HEK293T (cell line): Measurements from ENCODE around the gene SPATA13.

ENCODE experiments used
- CTCF ChIA-PET: fragments of 350-600 bp; formaldehyde crosslinking; extraction: SDS; loops from one replicate; lab custom pipeline; 2021; ENCODE audit warnings: antibody characterized with exemption, inconsistent platforms; lab: Yijun Ruan, JAX
- POLR2A ChIA-PET: fragments of 350-600 bp; formaldehyde crosslinking; extraction: SDS; loops from one replicate; lab custom pipeline; 2020; ENCODE audit warnings: antibody characterized with exemption, inconsistent platforms; lab: Yijun Ruan, JAX
- DNase-seq: peaks from one replicate; pipeline ENCODE4 v3.0.0; 2012; ENCODE audit warnings: mixed read lengths; ENCODE audit errors: extremely low spot score
- ARNT ChIP-seq: fragments of 450-650 bp; IDR thresholded peaks from 2 replicates; pipeline ENCODE4 v1.6.1; 2017; ENCODE audit warnings: mild to moderate bottlenecking
- BHLHE40 ChIP-seq: fragments of 450-650 bp; IDR thresholded peaks from 2 replicates; pipeline ENCODE4 v1.6.1; 2016; ENCODE audit warnings: mild to moderate bottlenecking, moderate library complexity, borderline replicate concordance
- CTBP1 ChIP-seq: fragments of 450-650 bp; IDR thresholded peaks from 2 replicates; pipeline ENCODE4 v1.6.1; 2016; ENCODE audit warnings: borderline replicate concordance
- ELF4 ChIP-seq: fragments of 450-650 bp; IDR thresholded peaks from 2 replicates; pipeline ENCODE4 v1.6.1; 2017; ENCODE audit warnings: antibody characterized with exemption
- FOXA1 ChIP-seq: fragments of 450-650 bp; IDR thresholded peaks from 2 replicates; pipeline ENCODE4 v1.6.1; 2016; ENCODE audit warnings: mild to moderate bottlenecking
- FOXK2 ChIP-seq: fragments of 450-650 bp; IDR thresholded peaks from 2 replicates; pipeline ENCODE4 v1.6.1; 2016; ENCODE audit warnings: mild to moderate bottlenecking
- FOXM1 ChIP-seq: fragments of 450-650 bp; IDR thresholded peaks from 2 replicates; pipeline ENCODE4 v1.6.1; 2017; ENCODE audit warnings: mild to moderate bottlenecking, borderline replicate concordance
- HDGF ChIP-seq: fragments of 450-650 bp; IDR thresholded peaks from 2 replicates; pipeline ENCODE4 v1.6.1; 2017; ENCODE audit warnings: antibody characterized with exemption, borderline replicate concordance
- L3MBTL2 ChIP-seq: fragments of 450-650 bp; conservative IDR thresholded peaks from 2 replicates; pipeline ENCODE4 v1.6.1; 2016; ENCODE audit warnings: mild to moderate bottlenecking
- LEF1 ChIP-seq: fragments of 450-650 bp; IDR thresholded peaks from 2 replicates; pipeline ENCODE4 v1.6.1; 2017; ENCODE audit warnings: mild to moderate bottlenecking, borderline replicate concordance
- NFRKB ChIP-seq: fragments of 450-650 bp; IDR thresholded peaks from 2 replicates; pipeline ENCODE4 v1.6.1; 2016; ENCODE audit warnings: mild to moderate bottlenecking, moderate library complexity
- PKNOX1 ChIP-seq: fragments of 450-650 bp; IDR thresholded peaks from 2 replicates; pipeline ENCODE4 v1.6.1; 2016
- SP1 ChIP-seq: fragments of 450-650 bp; IDR thresholded peaks from 2 replicates; pipeline ENCODE4 v1.6.1; 2017
- SUZ12 ChIP-seq: fragments of 450-650 bp; IDR thresholded peaks from 2 replicates; pipeline ENCODE4 v1.6.1; 2016; ENCODE audit warnings: mild to moderate bottlenecking
- TARDBP ChIP-seq: fragments of 450-650 bp; IDR thresholded peaks from 2 replicates; pipeline ENCODE4 v1.6.1; 2016
- ZNF384 ChIP-seq: fragments of 450-650 bp; IDR thresholded peaks from 2 replicates; pipeline ENCODE4 v1.6.1; 2016

Gene SPATA13

GRCh38 chr13:24276861-24277260 is 116.3 kb downstream of the SPATA13 start:
- no peak for TF ChIP-seq FOXK2
- no peak for TF ChIP-seq LEF1
- TF ChIP-seq SUZ12, result no peak
- no peak for TF ChIP-seq BHLHE40
- TF ChIP-seq L3MBTL2, result no peak
- no peak for TF ChIP-seq TARDBP
- no peak for TF ChIP-seq FOXA1
- no peak for TF ChIP-seq PKNOX1
- TF ChIP-seq ARNT, result no peak
- TF ChIP-seq ZNF384, result no peak
- TF ChIP-seq SP1, result no peak
- TF ChIP-seq NFRKB, result no peak
- no peak for TF ChIP-seq HDGF
- TF ChIP-seq FOXM1, result no peak
- no peak for TF ChIP-seq ELF4
- TF ChIP-seq CTBP1, result no peak
- DNase-seq, result no peak
- POLR2A ChIA-PET, result no interaction called here
- CTCF ChIA-PET, result no interaction called here

- ChIA-PET CTCF (no interaction called here), POLR2A (no interaction called here)
- no peak for DNase-seq
- TF ChIP-seq TARDBP (no peak), ARNT (no peak), LEF1 (no peak), FOXK2 (no peak), NFRKB (no peak), ZNF384 (no peak)
Measured at GRCh38 chr13:24277761-24278160, 117.2 kb downstream of the SPATA13 start.

GRCh38 chr13:24279327-24280110 is 119.0 kb downstream of the SPATA13 start:
- CTCF ChIA-PET, result no interaction called here
- POLR2A ChIA-PET, result no interaction called here
- TF ChIP-seq SUZ12 (no peak), SP1 (no peak), ELF4 (no peak), FOXA1 (no peak), CTBP1 (no peak), NFRKB (no peak), L3MBTL2 (no peak), LEF1 (no peak), FOXM1 (no peak), ZNF384 (no peak), HDGF (no peak), ARNT (no peak), TARDBP (no peak), FOXK2 (no peak), PKNOX1 (no peak), BHLHE40 (no peak)
- no peak for DNase-seq

GRCh38 chr13:24280720-24281119 is 120.2 kb downstream of the SPATA13 start:
- DNase-seq, result no peak
- ChIA-PET POLR2A (no interaction called here), CTCF (no interaction called here)
- no peak for TF ChIP-seq BHLHE40
- TF ChIP-seq PKNOX1, result no peak
- no peak for TF ChIP-seq NFRKB
- TF ChIP-seq HDGF, result no peak
- no peak for TF ChIP-seq LEF1
- no peak for TF ChIP-seq SUZ12
- TF ChIP-seq ZNF384, result no peak
- no peak for TF ChIP-seq FOXA1
- no peak for TF ChIP-seq ARNT
- TF ChIP-seq CTBP1, result no peak
- TF ChIP-seq FOXK2, result no peak
- TF ChIP-seq TARDBP, result no peak
- no peak for TF ChIP-seq ELF4
- TF ChIP-seq FOXM1, result no peak
- no peak for TF ChIP-seq SP1
- no peak for TF ChIP-seq L3MBTL2

GRCh38 chr13:24281188-24282008 is 120.9 kb downstream of the SPATA13 start:
- TF ChIP-seq FOXM1, result no peak
- no peak for TF ChIP-seq HDGF
- no peak for TF ChIP-seq CTBP1
- no peak for TF ChIP-seq ELF4
- no peak for TF ChIP-seq ARNT
- TF ChIP-seq SP1, result no peak
- TF ChIP-seq NFRKB, result no peak
- no peak for TF ChIP-seq BHLHE40
- TF ChIP-seq FOXK2, result no peak
- TF ChIP-seq FOXA1, result no peak
- TF ChIP-seq TARDBP, result no peak
- no peak for DNase-seq
- ChIA-PET CTCF (no interaction called here), POLR2A (no interaction called here)
